GM12878 (cell line): ENCODE data around the gene LNX2. TPM values are rescaled to one million over a fixed set of nuclear protein-coding genes. Genes with fewer than 3 reads are reported as not detected.

Experiments
- ATAC-seq: fragments of 200-7000 bp; cut with Tn5 transposase; 3 replicates; pipeline ENCODE4 v1.9.1; 2020; ENCODE audit warnings: mild to moderate bottlenecking, moderate library complexity
- BruUV-seq: library from RNA; stranded (reverse); fragments of 400-500 nt; replicated peaks from 2 replicates; lab custom pipeline; 2021; lab: Mats Ljungman, UMichigan
- CTCF ChIA-PET: fragments of 300-600 bp; sonication (Branson Sonifier 250); formaldehyde crosslinking; extraction: SDS; loops from one replicate; lab custom pipeline; 2021; ENCODE audit warnings: inconsistent platforms; lab: Yijun Ruan, JAX
- POLR2A ChIA-PET: fragments of 350-600 bp; formaldehyde crosslinking; extraction: SDS; loops from one replicate; lab custom pipeline; 2021; ENCODE audit warnings: inconsistent platforms; lab: Charles Lee
- RAD21 ChIA-PET: fragments of 300-600 bp; sonication (Branson Sonifier 250); formaldehyde crosslinking; loops from one replicate; lab custom pipeline; 2023; ENCODE audit warnings: antibody characterized with exemption; ENCODE audit not compliant: unreplicated experiment; lab: Charles Lee
- SMC1A ChIA-PET: fragments of 300-600 bp; sonication (Branson Sonifier 250); formaldehyde crosslinking; loops from one replicate; lab custom pipeline; 2023; ENCODE audit not compliant: unreplicated experiment, uncharacterized antibody; lab: Charles Lee
- DNase-seq: peaks from one replicate; pipeline ENCODE4 v3.0.0-alpha.2; 2011; ENCODE audit warnings: low read depth, low spot score
- FAIRE-seq: peaks from 3 replicates; lab custom pipeline; 2011; peaks lifted over from hg19 to GRCh38; lab: Jason Lieb, UNC
- H2AFZ ChIP-seq: 2 replicates; pipeline ENCODE4 v1.6.0; 2011; ENCODE audit warnings: low read depth, low read length, control low read depth; ENCODE audit not compliant: control insufficient read depth
- H3K27ac ChIP-seq: 2 replicates; pipeline ENCODE4 v1.5.1; 2011; ENCODE audit warnings: control low read depth; ENCODE audit not compliant: control insufficient read depth, insufficient read depth
- H3K27me3 ChIP-seq, 2 experiments: replicated peaks in 1 of 2; 2 replicates each; pipeline versions ENCODE4 v1.6.0 to v1.6.1; 2011; ENCODE audit warnings: low read length in 1 of 2; ENCODE audit not compliant: control insufficient read depth in 2 of 2, insufficient read depth in 2 of 2
- H3K36me3 ChIP-seq, 2 experiments: 2 replicates each; pipeline ENCODE4 v1.5.1; 2011; ENCODE audit warnings: low read length in 1 of 2; ENCODE audit not compliant: control insufficient read depth in 2 of 2, insufficient read depth in 2 of 2
- H3K4me1 ChIP-seq: 2 replicates; pipeline ENCODE4 v1.6.1; 2011; ENCODE audit warnings: mild to moderate bottlenecking, low read length, moderate library complexity, mixed read lengths; ENCODE audit not compliant: control insufficient read depth, insufficient read depth
- H3K4me2 ChIP-seq: 2 replicates; pipeline ENCODE4 v1.6.0; 2011; ENCODE audit warnings: control low read depth; ENCODE audit not compliant: control insufficient read depth, insufficient read depth
- H3K4me3 ChIP-seq: fragments of 200-600 bp; sonication (generic); 2 replicates; pipeline ENCODE4 v1.5.1; 2016
- H3K79me2 ChIP-seq: 2 replicates; pipeline ENCODE4 v1.6.0; 2011; ENCODE audit warnings: low read length; ENCODE audit not compliant: control insufficient read depth, insufficient read depth
- H3K9ac ChIP-seq: 2 replicates; pipeline ENCODE4 v1.8.0; 2011; ENCODE audit warnings: low read length, control low read depth, mixed read lengths; ENCODE audit not compliant: control insufficient read depth, insufficient read depth
- H3K9me3 ChIP-seq: replicated peaks from 3 replicates; pipeline ENCODE4 v1.5.1; 2011; ENCODE audit warnings: mild to moderate bottlenecking, low read length; ENCODE audit not compliant: control insufficient read depth, insufficient read depth
- H4K20me1 ChIP-seq: 2 replicates; pipeline ENCODE4 v1.6.0; 2011; ENCODE audit not compliant: control insufficient read depth, insufficient read depth
- CHD2 ChIP-seq: IDR thresholded peaks from 2 replicates; pipeline ENCODE4 v1.6.1; 2011; ENCODE audit warnings: low read depth, low read length, improper control_type of control experiment, borderline replicate concordance
- IRF3 ChIP-seq: fragments of 450-650 bp; IDR thresholded peaks from 2 replicates; pipeline ENCODE4 v1.6.1; 2014; ENCODE audit warnings: mild to moderate bottlenecking
- JUND ChIP-seq: IDR thresholded peaks from 2 replicates; pipeline ENCODE4 v1.6.1; 2012; ENCODE audit warnings: low read depth, mild to moderate bottlenecking, low read length, improper control_type of control experiment, moderate library complexity
- LARP7 ChIP-seq: fragments of 450-650 bp; IDR thresholded peaks from 2 replicates; pipeline ENCODE4 v1.6.1; 2017; ENCODE audit warnings: mild to moderate bottlenecking
- PAX5 ChIP-seq: IDR thresholded peaks from 2 replicates; pipeline ENCODE4 v1.6.1; 2011; ENCODE audit warnings: low read depth, low read length, borderline replicate concordance
- SIX5 ChIP-seq: IDR thresholded peaks from 2 replicates; pipeline ENCODE4 v1.6.1; 2011; ENCODE audit warnings: mild to moderate bottlenecking, low read depth, low read length, moderate library complexity; ENCODE audit not compliant: severe bottlenecking
- SUPT20H ChIP-seq: IDR thresholded peaks from 2 replicates; pipeline ENCODE4 v1.6.1; 2011; ENCODE audit warnings: low read depth, mild to moderate bottlenecking, low read length, moderate library complexity, borderline replicate concordance; ENCODE audit not compliant: control insufficient read depth
- TAF1 ChIP-seq: IDR thresholded peaks from 2 replicates; pipeline ENCODE4 v1.6.1; 2011; ENCODE audit warnings: mild to moderate bottlenecking, low read depth, low read length, borderline replicate concordance
- TCF7 ChIP-seq: IDR thresholded peaks from 2 replicates; pipeline ENCODE4 v1.6.1; 2014; ENCODE audit warnings: antibody characterized with exemption, borderline replicate concordance
- ZBTB33 ChIP-seq: fragments of 450-650 bp; IDR thresholded peaks from 2 replicates; pipeline ENCODE4 v1.6.1; 2017; ENCODE audit warnings: mild to moderate bottlenecking
- ZZZ3 ChIP-seq: IDR thresholded peaks from 2 replicates; pipeline ENCODE4 v1.6.1; 2011; ENCODE audit warnings: low read depth; ENCODE audit not compliant: control insufficient read depth, insufficient read length
- WGBS: methylation state at CpG from one replicate; pipeline ENCODE4 v1.1.6; 2016; ENCODE audit warnings: low lambda C conversion rate; ENCODE audit not compliant: insufficient replicate concordance, insufficient coverage; ENCODE audit errors: missing lambda C conversion rate; 5-methylcytosine and 5-hydroxymethylcytosine counted together
- in situ Hi-C: fragments of 300-500 bp; cut with MboI; formaldehyde crosslinking; loops from 9 replicates; pipeline ENCODE4 v1.14.3; 2018; ENCODE audit warnings: mixed read lengths
- intact Hi-C: fragments of 100-400 bp; cut with micrococcal nuclease; formaldehyde crosslinking; loops from one replicate; pipeline ENCODE4 v1.14.2; 2022; ENCODE audit not compliant: unreplicated experiment
- polyA plus RNA-seq, 11 experiments: library from polyadenylated mRNA; depleted of rRNA in 4 of 11; unstranded in 6 of 11; stranded (reverse) in 5 of 11; fragments of >200 nt; fragmentation: Nextera tagmentation in 4 of 11; fragmentation: Illumina TruSeq in 1 of 11; extraction: Ambion mirVana in 4 of 11; extraction: Trizol in 1 of 11; gene quantifications; 1 replicate in 1 of 11; 2 replicates in 10 of 11; pipeline versions ENCODE4 v1.2.1 to v1.2.3, GENCODE V29; 2011 to 2016; ENCODE audit warnings: inconsistent platforms in 2 of 11, missing spikeins in 2 of 11, low read depth in 1 of 11
- total RNA-seq, 4 experiments: library from RNA; depleted of rRNA in 3 of 4; stranded (reverse); fragments of >200 nt in 3 of 4; fragmentation: Illumina TruSeq in 1 of 4; extraction: Trizol in 1 of 4; gene quantifications; 2 replicates each; pipeline versions ENCODE4 v1.2.1 to v1.2.3, GENCODE V29; 2013 to 2021
- TF ChIP-seq, protein P1 (sequence below): IDR thresholded peaks from 2 replicates; pipeline ENCODE4 v1.6.1; 2012; ENCODE audit warnings: low read length, inconsistent platforms
- TF ChIP-seq, protein P2 (sequence below): IDR thresholded peaks from 2 replicates; pipeline ENCODE4 v1.6.1; 2012; ENCODE audit warnings: low read depth, low read length, improper control_type of control experiment

LNX2 gene
- total and polyA plus RNA-seq, 10 of the 15 experiments (the other 5 are each of a cell fraction or from before 2014, with no cell fraction given): 1.3 to 7.7 (median 4.4) TPM

GRCh38 chr13:27504868-27505194, 115.5 kb downstream of the LNX2 start (continued):
- TF ChIP-seq, protein P1, sequence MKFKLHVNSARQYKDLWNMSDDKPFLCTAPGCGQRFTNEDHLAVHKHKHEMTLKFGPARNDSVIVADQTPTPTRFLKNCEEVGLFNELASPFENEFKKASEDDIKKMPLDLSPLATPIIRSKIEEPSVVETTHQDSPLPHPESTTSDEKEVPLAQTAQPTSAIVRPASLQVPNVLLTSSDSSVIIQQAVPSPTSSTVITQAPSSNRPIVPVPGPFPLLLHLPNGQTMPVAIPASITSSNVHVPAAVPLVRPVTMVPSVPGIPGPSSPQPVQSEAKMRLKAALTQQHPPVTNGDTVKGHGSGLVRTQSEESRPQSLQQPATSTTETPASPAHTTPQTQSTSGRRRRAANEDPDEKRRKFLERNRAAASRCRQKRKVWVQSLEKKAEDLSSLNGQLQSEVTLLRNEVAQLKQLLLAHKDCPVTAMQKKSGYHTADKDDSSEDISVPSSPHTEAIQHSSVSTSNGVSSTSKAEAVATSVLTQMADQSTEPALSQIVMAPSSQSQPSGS: no peak
- no peak for TF ChIP-seq PAX5

DNA sequence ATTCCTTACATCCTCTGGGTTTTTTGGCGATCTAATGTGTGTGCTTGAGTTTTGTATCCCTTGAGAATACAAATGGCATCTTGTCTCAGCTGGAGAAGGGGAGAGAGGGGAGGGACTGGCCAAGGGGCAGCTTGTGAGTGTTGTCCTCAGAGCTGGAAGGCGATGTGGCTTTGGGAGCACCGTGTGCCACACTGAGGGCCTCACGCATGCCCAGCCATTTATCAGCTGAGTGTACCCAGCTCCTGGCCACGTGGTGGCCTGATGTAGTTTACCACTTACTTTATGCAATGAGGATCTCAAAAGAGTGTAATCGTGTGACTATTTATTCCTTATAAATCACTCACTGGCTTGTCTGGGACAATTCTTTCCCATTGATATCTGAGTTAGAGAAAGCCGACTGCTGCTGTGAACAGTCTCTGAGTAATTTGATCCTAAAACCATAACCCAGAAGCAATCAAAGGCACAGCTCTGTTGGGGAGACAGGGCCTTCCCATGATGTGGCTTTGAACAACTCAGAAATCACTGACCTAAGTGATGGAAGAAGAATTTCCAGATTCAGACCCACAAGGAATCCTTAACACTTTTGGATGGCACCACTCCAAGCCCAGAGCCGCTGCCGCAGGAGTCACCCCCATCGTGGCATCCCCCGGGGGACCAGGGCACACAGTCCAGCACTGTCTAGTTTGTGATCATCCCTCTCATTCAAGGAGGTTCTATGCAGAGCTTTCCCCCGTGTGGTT, 116.0 kb downstream of the LNX2 start:
- no peak for DNase-seq
- intact Hi-C loops: no loop called here
- SMC1A ChIA-PET: no interaction called here
- H3K27ac ChIP-seq: no peak overlapping the region
- no peaks in the 10 kb centered on the region for H4K20me1 ChIP-seq
- H3K36me3 ChIP-seq: no peaks in the 10 kb centered on the region
- ATAC-seq: no peak
- H3K4me3 ChIP-seq: no peak overlapping the region
- H3K4me1 ChIP-seq: no peaks in the 10 kb centered on the region
- FAIRE-seq: no peak
- no peak overlapping the region for H3K9ac ChIP-seq
- in situ Hi-C loops: no loop called here
- H3K27me3 ChIP-seq: 0 out of 4 replicates have a peak, but pooled peaks cover 0 to 1% of the 10 kb centered on the region in 2 experiments
- H2AFZ ChIP-seq: no peak overlapping the region
- WGBS: 46% methylated on average over 12 of the region's 12 CpGs
- no peak overlapping the region for H3K4me2 ChIP-seq
- CTCF ChIA-PET: interaction anchor here (0.6 to 0.8 kb wide), 2 partner anchors 48 to 99 kb away, joined by 3 read pairs; no protein-coding TSS in a partner anchor
- no TSS peak for BruUV-seq
- RAD21 ChIA-PET: no interaction called here
- no peak for TF ChIP-seq ZBTB33
- no peak for TF ChIP-seq IRF3
- TF ChIP-seq CHD2: no peak
- no peak for TF ChIP-seq TAF1
- no peak for TF ChIP-seq ZZZ3
- TF ChIP-seq JUND: no peak
- no peak for TF ChIP-seq SUPT20H
- no peak for TF ChIP-seq LARP7
- no peak for TF ChIP-seq TCF7
- TF ChIP-seq SIX5: no peak
- TF ChIP-seq, protein P2, sequence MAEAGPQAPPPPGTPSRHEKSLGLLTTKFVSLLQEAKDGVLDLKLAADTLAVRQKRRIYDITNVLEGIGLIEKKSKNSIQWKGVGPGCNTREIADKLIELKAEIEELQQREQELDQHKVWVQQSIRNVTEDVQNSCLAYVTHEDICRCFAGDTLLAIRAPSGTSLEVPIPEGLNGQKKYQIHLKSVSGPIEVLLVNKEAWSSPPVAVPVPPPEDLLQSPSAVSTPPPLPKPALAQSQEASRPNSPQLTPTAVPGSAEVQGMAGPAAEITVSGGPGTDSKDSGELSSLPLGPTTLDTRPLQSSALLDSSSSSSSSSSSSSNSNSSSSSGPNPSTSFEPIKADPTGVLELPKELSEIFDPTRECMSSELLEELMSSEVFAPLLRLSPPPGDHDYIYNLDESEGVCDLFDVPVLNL: no peak
- H3K79me2 ChIP-seq: no peaks in the 10 kb centered on the region
- POLR2A ChIA-PET: no interaction called here
- no peaks in the 10 kb centered on the region for H3K9me3 ChIP-seq
